B cell (primary cell): ENCODE data around the gene FLNB. TPM values are rescaled to one million over a fixed set of nuclear protein-coding genes. Genes with fewer than 3 reads are reported as not detected.

Source experiments
- ATAC-seq: fragments of 200-7000 bp; cut with Tn5 transposase; one replicate; pipeline ENCODE4 v1.10.0; 2021; ENCODE audit warnings: low read depth, mild to moderate bottlenecking, moderate number of reproducible peaks, moderate library complexity
- CTCF ChIA-PET: fragments of 350-600 bp; sonication (Branson Sonifier 250); formaldehyde crosslinking; loops from one replicate; lab custom pipeline; 2021; ENCODE audit warnings: antibody characterized with exemption, inconsistent platforms; lab: Charles Lee
- POLR2A ChIA-PET: fragments of 350-600 bp; sonication (Branson Sonifier 250); formaldehyde crosslinking; loops from one replicate; lab custom pipeline; 2021; ENCODE audit warnings: antibody characterized with exemption; lab: Charles Lee
- DNase-seq: peaks from one replicate; pipeline ENCODE4 v3.0.0; 2013
- H2AFZ ChIP-seq: 2 replicates; pipeline ENCODE4 v1.6.1; 2012; ENCODE audit warnings: mild to moderate bottlenecking, low read depth, low read length; ENCODE audit not compliant: insufficient read depth, poor library complexity, severe bottlenecking
- H3K27ac ChIP-seq, 2 donors: 1 replicate in 1 of 2; 2 replicates in 1 of 2; pipeline ENCODE4 v1.5.1; 2012 to 2013; ENCODE audit warnings: low read length in 2 of 2, mild to moderate bottlenecking in 2 of 2, moderate library complexity in 1 of 2
- H3K27me3 ChIP-seq, 4 experiments: fragments of 200-600 bp in 1 of 4; sonication (generic) in 1 of 4; replicated peaks in 1 of 4; 1 replicate in 2 of 4; 2 replicates in 2 of 4; pipeline versions ENCODE4 v1.6.1 to v1.7.0; 2013 to 2016; ENCODE audit warnings: low read length in 3 of 4, mild to moderate bottlenecking in 2 of 4, mixed read lengths in 1 of 4, moderate library complexity in 1 of 4; ENCODE audit not compliant: insufficient read depth in 4 of 4, control insufficient read depth in 3 of 4; ENCODE audit errors: control extremely low read depth in 1 of 4
- H3K36me3 ChIP-seq, 2 experiments: replicated peaks in 1 of 2; 1 replicate in 1 of 2; 2 replicates in 1 of 2; pipeline versions ENCODE4 v1.6.1 to v1.7.1; 2013; ENCODE audit warnings: low read length in 1 of 2; ENCODE audit not compliant: insufficient read depth in 2 of 2, control insufficient read depth in 1 of 2; ENCODE audit errors: control extremely low read depth in 1 of 2, extremely low read depth in 1 of 2
- H3K4me1 ChIP-seq, 2 donors: fragments of 200-600 bp in 1 of 2; sonication (generic) in 1 of 2; 1 replicate in 1 of 2; 2 replicates in 1 of 2; pipeline versions ENCODE4 v1.5.1 to v1.6.1; 2013 to 2017; ENCODE audit warnings: low read length in 2 of 2; ENCODE audit not compliant: control insufficient read depth in 2 of 2, insufficient read depth in 2 of 2
- H3K4me2 ChIP-seq: replicated peaks from 2 replicates; pipeline ENCODE3; 2012; ENCODE audit warnings: mild to moderate bottlenecking, low read depth, low read length; ENCODE audit not compliant: poor library complexity, severe bottlenecking
- H3K4me3 ChIP-seq, 5 experiments: fragments of 200-600 bp in 1 of 5; sonication (generic) in 1 of 5; 1 replicate in 3 of 5; 2 replicates in 2 of 5; pipeline versions ENCODE4 v1.5.1 to v1.7.0; 2011 to 2016; ENCODE audit warnings: low read length in 4 of 5, mild to moderate bottlenecking in 4 of 5, low read depth in 2 of 5, control low read depth in 1 of 5, moderate library complexity in 1 of 5; ENCODE audit not compliant: insufficient read depth in 1 of 5; ENCODE audit errors: control extremely low read depth in 1 of 5, extremely low read depth in 1 of 5
- H3K79me2 ChIP-seq: fragments of 200-600 bp; sonication (generic); one replicate; pipeline ENCODE4 v1.6.0; 2016; ENCODE audit warnings: low read length; ENCODE audit not compliant: control insufficient read depth, insufficient read depth
- H3K9ac ChIP-seq: fragments of 200-600 bp; sonication (generic); 2 replicates; pipeline ENCODE4 v1.6.1; 2017; ENCODE audit warnings: mild to moderate bottlenecking, low read length, moderate library complexity
- H3K9me3 ChIP-seq, 3 donors: one replicate each; pipeline versions ENCODE4 v1.6.1 to v1.7.1; 2013; ENCODE audit warnings: low read length in 2 of 3; ENCODE audit not compliant: control insufficient read depth in 2 of 3, insufficient read depth in 1 of 3; ENCODE audit errors: control extremely low read depth in 1 of 3
- H4K20me1 ChIP-seq: 2 replicates; pipeline ENCODE4 v1.6.0; 2012; ENCODE audit warnings: mild to moderate bottlenecking, low read length; ENCODE audit not compliant: insufficient read depth, control insufficient read depth, poor library complexity, severe bottlenecking
- H3K27ac Mint-ChIP-seq: one replicate; pipeline ENCODE4 v1.8.0; 2021; ENCODE audit warnings: mixed read lengths
- H3K27me3 Mint-ChIP-seq: one replicate; pipeline ENCODE4 v1.8.0; 2021; ENCODE audit warnings: mixed read lengths
- H3K4me1 Mint-ChIP-seq: one replicate; pipeline ENCODE4 v1.8.0; 2021; ENCODE audit warnings: mixed read lengths
- H3K4me3 Mint-ChIP-seq: one replicate; pipeline ENCODE4 v1.8.0; 2021; ENCODE audit warnings: mixed read lengths
- H3K9me3 Mint-ChIP-seq: one replicate; pipeline ENCODE4 v1.8.0; 2022; ENCODE audit warnings: mixed read lengths; ENCODE audit not compliant: insufficient read depth
- CTCF ChIP-seq: fragments of 200-600 bp; IDR thresholded peaks from one replicate; pipeline ENCODE4 v1.8.0; 2022; ENCODE audit warnings: antibody characterized with exemption, mild to moderate bottlenecking
- EZH2 ChIP-seq: IDR thresholded peaks from 2 replicates; pipeline ENCODE4 v1.6.1; 2012; ENCODE audit warnings: borderline replicate concordance, low read depth, mild to moderate bottlenecking, moderate library complexity, low read length; ENCODE audit not compliant: insufficient read depth, poor library complexity, severe bottlenecking
- WGBS: methylation state at CpG from one replicate; pipeline ENCODE4 v1.1.5; 2013; ENCODE audit warnings: missing lambda C conversion rate; ENCODE audit not compliant: insufficient coverage; 5-methylcytosine and 5-hydroxymethylcytosine counted together
- intact Hi-C: fragments of 100-400 bp; cut with micrococcal nuclease; formaldehyde crosslinking; loops from one replicate; pipeline ENCODE4 v1.10.0; 2022
- polyA plus RNA-seq: library from polyadenylated mRNA; depleted of rRNA; stranded (reverse); fragments of >200 nt; gene quantifications from 2 replicates; pipeline ENCODE4 v1.2.3, GENCODE V29; 2012
- total RNA-seq, 2 donors: library from RNA; stranded (reverse); fragments of 120-200 nt in 1 of 2; gene quantifications; 1 replicate in 1 of 2; 2 replicates in 1 of 2; pipeline versions ENCODE4 v1.2.3 to v1.2.4, GENCODE V29; 2013 to 2022

Gene FLNB
- total and polyA plus RNA-seq, 2 donors (not counting 1 experiment from before 2014, with no cell fraction given): 25.5 to 28.3 TPM

- Histone ChIP-seq H3K36me3 (no peaks in the 10 kb centered on the region), H3K79me2 (no peaks in the 10 kb centered on the region), H4K20me1 (no peaks in the 10 kb centered on the region), H3K9me3 (no peaks in the 10 kb centered on the region), H3K9ac (no peak overlapping the region), H2AFZ (peak overlapping the region; percentile 81), H3K4me3 (no peak overlapping the region), H3K27ac (no peak overlapping the region), H3K27me3 (peaks cover 0 to 8% (median 3%) of the 10 kb centered on the region in 4 experiments), H3K4me1 (peaks cover 19 to 24% of the 10 kb centered on the region in 2 donors), H3K4me2 (peak overlapping the region; percentile 88)
- H3K4me3 Mint-ChIP-seq: peak overlapping the region; percentile 86
- H3K9me3 Mint-ChIP-seq: no peaks in the 10 kb centered on the region
- ATAC-seq (no peak), DNase-seq (peak; percentile 32)
- intact Hi-C loops: loop anchor here (5.0 to 10.0 kb wide), 2 partner anchors 39 to 64 kb away; no protein-coding TSS in a partner anchor
- ChIA-PET CTCF (interaction anchor here (0.6 to 15.0 kb wide), 29 partner anchors 10 to 451 kb away, joined by 3 to 334 read pairs (median 4); partner anchors contain the start of genes FLNB, HTD2 and RPP14), POLR2A (interaction anchor here (0.5 to 1.2 kb wide), 2 partner anchors 35 to 128 kb away, joined by 5 to 6 read pairs; partner anchors contain the start of genes HTD2 and RPP14)
- no peak for TF ChIP-seq CTCF
- no peak for TF ChIP-seq EZH2
- H3K27me3 Mint-ChIP-seq: no peaks in the 10 kb centered on the region
- peak overlapping the region; percentile 15 for H3K27ac Mint-ChIP-seq
- H3K4me1 Mint-ChIP-seq: peaks cover 27% of the 10 kb centered on the region
- WGBS: 69% methylated on average over 12 of the region's 17 CpGs
These were observed 170.5 kb downstream of the FLNB start for GRCh38 chr3:58178528-58179234.
